IPS-NIHi7 (cell line): Measurements from ENCODE around the gene ATP6V0A1.
A peak's percentile ranks its signal among the peaks of the same experiment; 100 is the strongest.
"Not testable (repeated sequence)": the region's sequence is repeated elsewhere in the genome, so short reads cannot be mapped to it uniquely, and the experiment has no call there.

Experiments used
- DNase-seq: peaks from one replicate; pipeline ENCODE4 v3.0.0; 2012; ENCODE audit warnings: mixed read lengths; ENCODE audit errors: extremely low spot score

ATP6V0A1 gene

GRCh38 chr17:42436391-42436790, 22.3 kb upstream of the ATP6V0A1 start:
- no peak for DNase-seq

- DNase-seq: no peak
These were observed 19.8 kb upstream of the ATP6V0A1 start for GRCh38 chr17:42438600-42439567.

GRCh38 chr17:42441371-42442195, 17.1 kb upstream of the ATP6V0A1 start:
- DNase-seq: no peak

GRCh38 chr17:42442196-42442565, 16.5 kb upstream of the ATP6V0A1 start:
- no peak for DNase-seq

GRCh38 chr17:42449176-42449575, 9.5 kb upstream of the ATP6V0A1 start:
- DNase-seq: not testable (repeated sequence)

- DNase-seq: not testable (repeated sequence)
These were observed 8.8 kb upstream of the ATP6V0A1 start for GRCh38 chr17:42449838-42450237.

GRCh38 chr17:42451270-42451669, 7.4 kb upstream of the ATP6V0A1 start:
- DNase-seq: not testable (repeated sequence)

GRCh38 chr17:42453439-42453838, 5.2 kb upstream of the ATP6V0A1 start:
- DNase-seq: no peak

- DNase-seq: not testable (repeated sequence)
These were observed 3.7 kb upstream of the ATP6V0A1 start for GRCh38 chr17:42454987-42455386.

GRCh38 chr17:42456223-42457106, 2.2 kb upstream of the ATP6V0A1 start:
- DNase-seq: no peak

- DNase-seq: no peak
These were observed 1.4 kb upstream of the ATP6V0A1 start for GRCh38 chr17:42457107-42457792.

GRCh38 chr17:42459256-42459800, 650 bp downstream of the ATP6V0A1 start:
- DNase-seq: peak; percentile 41

GRCh38 chr17:42459801-42460281, 1.2 kb downstream of the ATP6V0A1 start:
- DNase-seq: no peak

GRCh38 chr17:42460371-42460770, 1.7 kb downstream of the ATP6V0A1 start:
- DNase-seq: no peak

GRCh38 chr17:42463976-42464400, 5.3 kb downstream of the ATP6V0A1 start:
- no peak for DNase-seq

GRCh38 chr17:42467889-42468288, 9.2 kb downstream of the ATP6V0A1 start:
- no peak for DNase-seq

- DNase-seq: no peak
These were observed 14.2 kb downstream of the ATP6V0A1 start for GRCh38 chr17:42472709-42473521.

GRCh38 chr17:42474276-42474675, 15.6 kb downstream of the ATP6V0A1 start:
- no peak for DNase-seq

- no peak for DNase-seq
These were observed 16.4 kb downstream of the ATP6V0A1 start for GRCh38 chr17:42475121-42475520.

- DNase-seq: no peak
These were observed 17.2 kb downstream of the ATP6V0A1 start for GRCh38 chr17:42475835-42476234.
